HG02973 (cell line): ENCODE data around the gene KCNG4.

Source experiments
- ATAC-seq: cut with Tn5 transposase; IDR thresholded peaks from one replicate; pipeline ENCODE4 v1.9.1; 2021; ENCODE audit warnings: moderate library complexity; ENCODE audit not compliant: unreplicated experiment

Gene KCNG4

DNA sequence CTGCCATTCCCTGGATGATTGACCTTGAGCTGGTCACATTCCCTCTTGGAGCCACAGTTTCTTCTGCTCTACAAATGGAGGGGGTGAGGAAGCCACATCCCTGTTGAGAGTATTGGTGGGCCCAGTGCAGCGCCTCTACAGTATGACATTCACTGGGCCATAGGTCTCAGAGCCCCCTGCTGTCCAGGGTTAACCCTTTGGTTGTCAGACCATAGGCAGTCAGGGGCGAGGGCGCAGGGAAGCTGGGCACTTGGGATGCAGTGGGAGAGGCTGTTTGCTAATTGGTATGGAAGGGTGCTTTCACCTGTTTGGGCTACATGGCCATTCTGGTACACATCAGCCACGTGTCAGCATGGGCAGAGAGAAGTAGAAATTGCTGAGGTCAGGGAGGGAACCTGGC, 27.6 kb upstream of the KCNG4 start:
- no peak for ATAC-seq

DNA sequence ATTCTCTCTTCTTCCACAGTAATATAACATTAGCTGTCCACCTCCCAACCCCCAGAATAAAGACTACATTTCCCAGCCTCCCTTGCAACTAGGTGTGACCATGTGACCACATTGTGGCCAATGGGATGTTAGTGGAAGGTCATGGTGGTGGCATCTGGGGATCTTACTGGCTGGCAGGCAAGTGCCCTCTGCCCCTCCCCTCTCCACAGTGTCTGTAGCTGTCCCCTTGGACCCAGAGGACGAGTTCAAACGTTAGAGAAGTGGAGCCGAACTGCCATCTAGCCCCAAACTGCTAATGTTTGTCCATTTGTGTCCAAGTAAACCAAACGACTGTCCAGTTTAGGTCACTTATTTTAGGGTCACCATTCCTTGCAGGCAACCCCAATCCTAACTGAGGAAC, 26.6 kb upstream of the KCNG4 start:
- ATAC-seq: no peak

DNA sequence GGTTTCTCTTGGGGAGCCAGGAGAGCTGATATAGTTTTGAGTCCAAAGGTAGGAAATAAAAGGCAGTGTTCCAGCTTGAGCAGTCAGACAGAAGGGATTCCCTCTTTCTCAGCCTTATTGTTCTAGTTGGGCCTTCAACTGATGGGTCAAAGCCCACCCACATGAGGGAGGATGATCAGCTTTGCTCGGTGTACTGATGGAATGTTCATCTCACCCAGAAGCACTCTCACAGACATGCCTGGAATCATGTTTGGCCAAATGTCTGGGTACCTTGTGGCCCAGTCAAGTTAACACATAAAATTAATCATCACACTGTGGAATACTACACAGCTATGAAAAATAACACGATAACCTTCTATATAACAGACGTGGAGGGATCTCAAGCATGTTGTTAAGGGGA, 23.1 kb upstream of the KCNG4 start:
- no peak for ATAC-seq

DNA sequence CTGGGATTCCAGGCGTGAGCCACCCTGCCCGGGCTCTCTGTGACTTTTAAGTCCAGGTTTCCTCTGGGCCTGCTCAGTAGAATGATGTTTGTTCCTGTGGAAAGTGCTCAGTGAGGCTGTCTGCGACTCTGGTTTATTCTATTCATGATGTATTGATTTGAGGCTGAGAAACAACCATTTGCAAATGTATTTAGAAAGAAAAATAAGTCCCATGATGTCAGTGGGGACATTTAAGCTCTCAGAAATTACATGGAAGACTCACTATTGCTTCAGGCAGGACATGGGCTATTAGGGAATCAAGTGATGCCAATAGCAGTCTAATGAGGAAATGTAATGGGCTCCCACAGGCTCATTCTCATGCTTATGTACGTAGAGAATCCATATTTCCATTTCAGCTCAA, 22.2 kb upstream of the KCNG4 start:
- no peak for ATAC-seq

DNA sequence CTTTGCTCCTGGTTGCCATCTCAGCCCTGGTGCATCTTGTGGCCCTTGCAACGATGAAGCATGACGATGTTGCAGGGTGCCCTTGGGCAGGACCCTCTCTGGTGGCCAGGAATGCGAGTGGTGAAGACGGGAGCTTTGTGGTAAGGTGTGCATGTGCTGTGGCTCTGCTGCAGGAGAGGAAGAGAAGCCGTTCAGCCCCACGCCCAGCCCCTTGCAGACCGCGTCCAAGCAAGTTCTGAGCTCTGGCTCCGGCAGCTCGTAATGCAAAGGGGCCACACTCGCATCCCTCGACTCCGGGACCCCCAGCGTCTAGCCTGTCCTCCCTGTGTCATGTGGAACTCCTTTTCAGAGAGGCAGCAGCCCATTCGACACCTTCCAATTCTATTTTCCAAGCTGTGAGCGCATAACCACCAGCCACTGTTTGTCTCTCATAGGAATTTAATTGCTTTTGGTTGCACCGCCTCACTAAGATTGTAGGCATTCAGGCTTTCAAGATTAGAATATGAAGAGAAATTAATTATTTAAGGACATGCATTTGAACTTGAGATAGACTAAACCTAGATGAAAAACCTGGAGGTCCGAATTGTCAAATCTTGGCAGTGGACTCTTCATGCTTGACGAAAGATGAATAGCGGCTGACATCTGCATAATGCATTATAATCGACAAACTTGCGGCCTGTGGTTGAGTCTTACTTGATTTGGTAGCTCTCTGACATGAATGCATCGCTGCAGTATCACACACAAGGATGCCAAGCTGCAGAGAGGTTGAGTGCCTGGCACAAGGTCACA, 21.1 kb upstream of the KCNG4 start:
- ATAC-seq: no peak

DNA sequence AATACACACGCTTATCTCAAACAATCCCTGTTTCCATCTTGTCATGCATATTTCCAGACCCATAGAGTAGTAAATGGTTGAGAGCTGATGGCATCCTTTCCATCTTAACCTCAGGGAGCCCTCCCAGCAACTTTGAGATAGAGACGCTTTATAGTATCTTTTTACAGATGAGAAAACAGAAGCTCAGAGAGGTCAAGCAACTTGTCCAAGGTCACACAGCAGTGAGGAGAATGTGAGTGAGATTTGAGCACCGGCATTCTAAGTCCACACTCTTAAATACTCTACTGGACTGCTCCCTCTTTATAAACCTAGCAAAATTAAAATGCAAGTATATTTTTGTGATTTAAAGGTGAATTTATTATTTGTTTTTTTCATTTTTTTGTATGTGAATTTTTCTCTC, 19.9 kb upstream of the KCNG4 start:
- ATAC-seq: no peak

DNA sequence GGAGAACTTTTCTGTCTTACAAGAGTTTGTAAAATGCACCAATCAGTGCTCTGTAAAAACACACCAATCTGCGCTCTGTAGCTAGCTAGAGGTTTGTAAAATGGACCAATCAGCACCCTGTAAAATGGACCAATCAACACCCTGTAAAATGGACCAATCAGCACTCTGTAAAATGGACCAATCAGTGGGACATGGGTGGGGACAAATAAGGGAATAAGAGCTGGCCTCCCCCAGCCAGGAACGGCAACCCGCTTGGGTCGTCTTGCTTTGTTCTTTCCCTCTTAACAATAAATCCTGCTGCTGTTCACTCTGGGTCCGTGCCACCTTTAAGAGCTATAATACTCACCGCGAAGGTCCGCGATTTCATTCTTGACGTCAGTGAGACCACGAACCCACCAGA, 18.5 kb upstream of the KCNG4 start:
- no peak for ATAC-seq

DNA sequence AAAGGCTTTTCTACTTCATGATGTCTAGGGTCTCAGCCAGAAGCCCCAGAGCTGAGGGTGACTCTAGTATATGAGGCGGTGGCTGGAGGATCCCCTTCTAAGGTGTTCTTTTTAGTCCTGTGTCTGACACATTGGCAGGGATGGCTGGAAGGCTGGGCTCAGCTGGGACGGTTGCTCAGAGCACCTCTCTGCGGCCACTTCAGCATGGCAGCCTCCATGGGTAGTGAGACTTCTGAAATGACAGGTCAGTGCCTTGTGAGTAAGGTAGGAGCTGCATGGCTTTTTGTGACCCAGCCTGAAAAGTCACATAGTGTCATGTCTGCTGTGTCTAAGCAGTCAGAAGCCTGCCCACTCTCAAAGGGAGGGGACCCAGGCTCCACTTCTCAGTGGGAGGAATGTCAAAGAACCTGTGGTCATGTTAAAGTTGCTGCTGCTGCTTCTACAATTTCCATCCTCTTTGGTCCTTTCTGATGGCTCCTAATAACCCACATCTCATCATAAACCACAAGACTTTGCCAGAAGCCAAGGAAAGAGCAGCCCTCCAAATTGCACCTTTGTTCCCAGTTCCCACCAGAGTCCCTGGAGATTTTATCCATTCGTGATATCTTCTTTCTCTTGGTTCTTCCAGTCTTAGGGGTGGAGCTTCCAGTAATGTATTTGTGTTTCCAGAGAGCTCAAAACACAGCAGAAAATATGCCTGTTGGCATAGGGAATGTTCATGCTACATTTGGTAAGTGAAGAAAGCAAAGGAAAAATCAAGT, 15.4 kb upstream of the KCNG4 start:
- no peak for ATAC-seq

DNA sequence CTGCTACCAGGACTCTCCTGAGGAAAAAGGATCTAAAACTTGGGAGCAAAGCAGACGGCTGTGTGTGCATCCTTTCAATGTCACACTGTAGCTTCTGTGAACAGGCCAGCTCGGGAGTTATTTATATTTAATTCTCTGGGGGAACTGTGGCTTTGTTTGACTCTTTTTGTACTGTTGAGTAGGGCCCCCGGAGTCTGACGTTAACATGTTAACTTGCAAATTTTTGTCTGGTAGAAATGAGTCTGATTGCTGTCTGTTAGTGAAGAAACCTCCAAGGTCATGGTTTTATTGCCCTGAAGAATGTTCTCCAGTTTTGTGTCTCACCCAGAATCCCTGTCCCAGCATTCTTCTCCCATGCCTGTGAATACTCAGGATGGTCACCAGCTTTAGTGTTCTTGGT, 14.2 kb upstream of the KCNG4 start:
- ATAC-seq: no peak

DNA sequence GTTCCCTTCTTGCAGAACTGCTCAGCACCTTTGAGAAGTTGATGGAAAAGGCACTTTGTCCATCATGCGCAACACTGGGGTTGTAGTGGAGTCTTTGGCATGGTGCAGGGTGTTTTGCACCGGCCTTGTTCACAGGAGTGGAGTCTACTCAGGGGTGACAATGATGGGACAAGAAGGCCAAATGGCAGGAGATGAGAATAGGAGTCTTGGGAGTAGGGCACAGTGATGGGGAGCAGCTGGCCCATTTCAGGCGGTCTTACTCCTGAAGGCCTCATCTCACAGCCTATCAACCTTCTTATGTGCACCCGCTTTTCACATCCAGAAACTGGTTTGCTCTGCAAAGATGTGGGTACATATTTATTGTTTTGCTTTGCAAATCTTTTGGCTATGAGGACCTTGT, 13.4 kb upstream of the KCNG4 start:
- no peak for ATAC-seq

DNA sequence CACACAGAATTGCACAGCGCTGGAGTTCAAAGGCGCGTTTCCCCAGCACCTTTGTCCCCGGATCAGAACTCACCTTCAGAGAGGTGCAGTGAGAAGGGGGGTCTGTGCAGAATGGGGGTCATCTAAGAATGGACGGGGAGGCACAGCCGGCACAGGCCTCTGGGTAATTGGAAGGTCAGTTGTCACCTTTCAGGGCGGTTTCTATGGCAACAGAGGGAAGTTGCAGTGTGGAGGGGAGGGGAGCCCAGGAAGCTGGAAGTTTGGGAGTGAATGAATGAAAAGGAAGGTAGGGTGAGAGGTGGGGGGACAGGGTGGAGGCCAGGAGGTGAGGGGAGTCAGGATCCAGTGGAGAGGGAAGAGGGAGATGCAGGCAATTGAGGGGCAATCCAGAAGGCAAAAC, 12.4 kb upstream of the KCNG4 start:
- ATAC-seq: no peak

DNA sequence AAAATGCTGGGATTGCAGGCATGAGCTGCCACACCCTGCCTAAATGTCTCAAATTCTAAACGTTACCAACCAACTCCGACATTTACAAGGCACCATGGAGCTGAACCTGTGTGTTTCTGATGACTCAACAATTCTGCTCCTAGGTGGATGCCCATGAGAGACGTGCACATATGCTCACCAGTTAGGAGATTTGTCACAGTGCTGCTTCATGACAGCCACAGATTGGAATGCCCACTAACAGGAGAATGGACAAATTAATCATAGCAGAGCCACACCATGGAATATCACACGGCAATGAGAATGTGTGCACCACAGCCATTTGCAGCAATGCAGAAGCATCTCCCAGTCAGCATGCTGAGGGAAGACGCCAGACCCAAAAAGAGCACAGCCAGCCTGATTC, 8.0 kb upstream of the KCNG4 start:
- no peak for ATAC-seq

DNA sequence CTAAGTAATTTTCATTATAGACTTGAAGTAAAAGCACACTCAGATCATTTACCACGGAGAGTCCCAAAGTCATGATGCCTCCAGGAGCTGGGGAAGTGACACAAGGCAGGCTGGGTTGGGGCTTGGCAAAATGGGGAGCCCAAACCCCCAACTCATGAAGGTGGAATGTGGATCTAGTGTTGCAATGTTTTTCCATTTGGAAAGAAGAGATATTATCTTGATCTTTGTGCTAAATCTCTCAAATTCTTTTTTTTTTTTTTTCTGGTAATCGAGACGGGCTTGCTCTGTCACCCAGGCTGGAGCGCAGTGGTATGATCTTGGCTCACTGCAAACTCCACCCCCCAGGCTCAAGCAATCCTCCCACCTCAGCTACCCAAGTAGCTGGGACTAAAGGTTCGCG, 7.5 kb upstream of the KCNG4 start:
- ATAC-seq: no peak

DNA sequence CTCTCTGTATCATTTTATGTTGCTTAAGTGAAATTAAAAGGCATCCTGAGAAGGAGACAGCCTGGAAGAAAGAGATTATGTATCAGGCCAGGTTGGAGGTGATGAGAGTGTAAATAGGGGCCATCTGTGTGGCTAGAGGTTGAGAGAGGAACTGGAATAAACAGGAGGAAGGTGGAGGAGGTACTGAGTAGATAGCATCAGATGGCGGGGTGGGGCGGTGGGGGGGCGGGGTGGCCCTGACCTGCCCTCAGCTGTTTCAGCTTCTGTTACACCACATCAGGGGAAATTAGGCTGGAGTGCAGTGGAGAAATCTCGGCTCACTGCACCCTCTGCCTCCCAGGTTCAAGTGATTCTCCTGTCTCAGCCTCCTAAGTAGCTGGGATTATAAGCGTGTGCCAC, 6.9 kb upstream of the KCNG4 start:
- no peak for ATAC-seq

DNA sequence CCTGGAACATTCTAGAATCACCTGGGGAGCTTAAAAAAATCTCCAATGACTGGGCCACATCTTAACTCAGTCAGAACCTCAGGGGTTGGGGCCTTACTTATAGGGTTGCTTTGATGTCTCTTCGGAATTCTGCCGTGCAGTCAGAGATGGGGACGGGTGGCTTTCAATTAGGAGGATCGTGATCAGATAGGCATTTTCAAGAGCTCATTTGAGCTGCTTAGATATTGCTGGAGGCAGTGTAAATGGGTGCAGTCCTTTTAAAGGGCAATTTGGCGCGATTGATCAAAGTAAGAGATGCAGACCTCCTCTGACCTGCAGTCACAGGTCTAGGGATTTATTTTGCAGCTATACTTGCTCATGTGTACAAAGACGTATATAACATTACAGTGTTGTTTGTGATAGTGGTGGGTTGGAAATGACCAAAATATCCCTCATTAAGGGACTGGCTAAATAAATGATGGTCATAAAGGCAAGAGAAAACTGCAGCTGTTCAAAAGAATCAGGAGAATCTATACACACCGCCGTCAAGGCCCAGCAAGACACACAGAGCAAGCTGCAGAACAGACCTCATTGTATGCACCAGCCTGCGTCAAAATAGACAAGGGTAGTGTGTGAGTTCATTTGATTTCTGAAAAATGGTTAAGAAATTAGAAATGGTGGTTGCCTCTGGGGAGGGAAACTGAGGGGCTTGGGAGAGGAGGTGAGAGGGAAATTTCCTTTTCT, 6.3 kb upstream of the KCNG4 start:
- ATAC-seq: no peak

DNA sequence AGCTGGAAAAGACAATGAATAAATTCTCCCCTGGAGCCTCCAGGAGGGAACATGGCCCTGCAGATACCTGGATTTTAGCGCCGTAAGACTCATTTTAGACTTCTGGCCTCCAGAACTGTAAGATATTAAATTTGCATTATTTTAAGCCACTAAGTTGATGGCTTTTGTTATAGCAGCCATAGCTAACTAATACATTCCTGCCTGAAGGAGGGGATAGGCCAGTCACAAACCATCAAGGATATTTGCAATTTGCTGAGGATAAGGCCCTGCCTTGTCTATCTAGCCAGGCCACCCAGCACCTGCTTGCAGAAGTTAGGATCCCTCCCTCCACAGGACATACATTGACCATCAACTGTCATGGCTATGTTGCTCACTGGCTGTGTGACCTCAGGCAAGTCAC, 4.9 kb upstream of the KCNG4 start:
- ATAC-seq: no peak

DNA sequence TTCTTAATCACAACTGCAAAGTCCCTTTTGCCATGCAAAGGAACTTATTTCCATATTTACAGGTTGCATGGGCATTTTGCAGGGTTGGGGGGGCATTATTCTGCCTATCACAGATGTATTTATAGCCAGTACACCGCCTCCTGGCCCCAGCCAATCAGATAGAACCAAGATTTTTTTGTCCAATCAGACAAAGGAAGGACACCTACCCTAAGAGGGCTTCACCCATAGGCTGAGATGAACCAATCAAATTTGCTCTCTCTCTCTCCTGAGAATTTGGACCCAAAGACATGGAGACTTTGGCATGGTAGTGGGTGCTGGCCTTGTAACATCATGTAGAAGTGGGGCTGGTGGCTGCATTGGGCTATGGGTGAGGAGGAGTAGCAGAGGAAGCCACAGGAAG, 3.9 kb upstream of the KCNG4 start:
- ATAC-seq: no peak

DNA sequence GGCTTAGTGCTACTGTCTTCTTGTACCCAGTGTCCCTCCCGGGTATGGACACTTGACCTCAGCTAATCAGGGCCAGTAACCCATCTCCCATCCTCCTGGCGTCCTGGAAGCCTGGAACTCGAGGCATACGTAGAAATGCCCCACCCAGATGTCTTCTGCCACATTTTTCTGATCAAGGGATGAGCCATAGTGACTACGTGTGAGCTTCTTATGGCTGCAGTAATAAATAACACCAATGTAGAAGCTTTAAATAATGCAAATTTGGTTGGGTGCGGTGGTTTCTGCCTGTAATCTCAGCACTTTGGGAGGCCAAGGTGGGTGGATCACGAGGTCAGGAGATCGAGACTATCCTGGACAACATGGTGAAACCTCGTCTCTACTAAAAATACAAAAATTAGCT, 3.0 kb upstream of the KCNG4 start:
- no peak for ATAC-seq

DNA sequence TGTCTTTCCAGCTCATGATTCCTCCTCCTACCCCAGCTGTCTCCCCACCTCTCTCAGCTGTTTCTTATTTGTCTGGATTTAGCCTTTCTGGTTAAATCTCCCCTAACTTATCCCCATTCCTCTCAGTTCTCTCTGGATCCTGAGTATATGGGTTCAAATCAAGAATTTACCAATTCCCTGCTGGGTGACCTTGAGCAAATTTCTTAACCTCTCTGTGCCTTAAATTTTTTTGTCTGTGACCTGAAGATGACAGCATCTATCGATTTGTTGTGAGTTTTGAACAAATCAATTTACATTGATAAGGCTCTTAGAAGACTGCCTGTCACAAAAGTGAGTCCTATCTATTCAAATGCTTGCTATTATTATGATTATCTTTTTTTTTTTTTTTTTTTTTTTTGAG, 2.0 kb upstream of the KCNG4 start:
- no peak for ATAC-seq

DNA sequence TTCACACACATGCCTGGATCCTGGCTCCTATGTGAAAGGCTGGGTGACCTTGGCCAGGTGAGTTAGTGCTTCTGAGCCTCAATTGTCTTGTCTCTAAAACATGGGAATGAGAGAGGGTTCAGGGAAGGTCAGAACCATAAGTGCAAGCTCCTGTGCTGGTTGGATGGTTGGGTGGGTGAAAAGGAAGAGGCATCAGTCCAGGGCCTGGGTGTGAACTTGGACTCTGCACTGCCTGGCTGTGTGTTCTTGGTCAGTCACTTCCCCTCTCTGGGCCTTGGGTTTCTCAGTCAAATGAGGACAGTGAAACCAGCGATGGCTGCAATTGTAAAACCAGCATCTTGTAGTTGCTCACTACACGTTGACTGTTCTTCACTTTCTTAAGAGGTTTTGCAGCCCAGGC, 643 bp upstream of the KCNG4 start:
- no peak for ATAC-seq

DNA sequence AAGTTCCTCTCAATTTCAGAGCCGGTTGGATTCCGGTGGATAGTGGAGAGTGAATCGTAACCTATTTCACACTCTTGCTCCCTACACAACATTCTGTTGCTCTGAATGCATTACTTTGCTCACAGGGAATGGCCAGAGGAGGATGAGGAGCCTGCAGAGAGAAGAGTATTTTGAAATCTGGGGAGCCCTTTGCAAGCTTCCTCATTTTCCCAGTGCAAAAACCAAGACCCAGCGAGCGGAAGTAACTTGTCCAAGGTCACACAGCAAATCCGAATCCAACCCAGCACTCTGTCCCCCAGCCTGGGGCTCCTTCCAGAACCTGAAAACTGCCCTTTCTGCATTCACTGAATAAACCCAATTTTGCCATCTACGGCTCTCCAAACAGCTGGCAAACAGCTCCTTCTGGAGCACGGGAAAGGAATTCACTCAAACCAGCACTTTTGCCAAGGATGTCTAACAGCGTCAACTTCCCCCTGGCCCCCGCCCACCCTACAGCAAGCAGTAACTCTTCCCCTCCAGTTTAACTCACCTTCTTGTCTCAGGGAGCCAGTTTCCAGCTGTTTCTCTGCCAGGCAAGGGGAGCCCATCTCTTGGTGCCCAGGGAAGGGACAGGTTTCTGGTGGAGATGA, 557 bp downstream of the KCNG4 start:
- ATAC-seq: no peak
